PC-3 (cell line): ENCODE data around the gene LACTBL1. TPM values are rescaled to one million over a fixed set of nuclear protein-coding genes. Genes with fewer than 3 reads are reported as not detected.

ENCODE experiments used
- ATAC-seq: fragments of 200-7000 bp; cut with Tn5 transposase; 2 replicates; pipeline ENCODE4 v1.9.1; 2020; ENCODE audit warnings: mild to moderate bottlenecking, moderate library complexity
- BruUV-seq: library from RNA; stranded (reverse); fragments of 400-500 nt; replicated peaks from 2 replicates; lab custom pipeline; 2021; lab: Mats Ljungman, UMichigan
- CTCF ChIA-PET: fragments of 300-600 bp; sonication (Branson Sonifier 250); formaldehyde crosslinking; loops from one replicate; lab custom pipeline; 2022; ENCODE audit warnings: antibody characterized with exemption; lab: Charles Lee
- POLR2A ChIA-PET: fragments of 300-600 bp; sonication (Branson Sonifier 250); formaldehyde crosslinking; loops from one replicate; lab custom pipeline; 2022; ENCODE audit warnings: antibody characterized with exemption; ENCODE audit not compliant: unreplicated experiment; lab: Charles Lee
- DNase-seq: peaks from one replicate; pipeline ENCODE4 v3.0.0-alpha.2; 2015
- H2AFZ ChIP-seq: fragments of 300-600 bp; sonication (generic); 2 replicates; pipeline ENCODE4 v1.6.0; 2016; ENCODE audit warnings: antibody characterized with exemption, low read length
- H3F3A ChIP-seq: fragments of 300-600 bp; sonication (generic); one replicate; pipeline ENCODE4 v1.6.0; 2017; ENCODE audit warnings: antibody characterized with exemption, low read length, control low read depth, mild to moderate bottlenecking; ENCODE audit not compliant: unreplicated experiment
- H3K27ac ChIP-seq: fragments of 300-600 bp; sonication (generic); 2 replicates; pipeline ENCODE4 v1.5.1; 2016; ENCODE audit warnings: mild to moderate bottlenecking, low read length
- H3K27me3 ChIP-seq: fragments of 300-600 bp; sonication (generic); 2 replicates; pipeline ENCODE4 v1.6.1; 2016; ENCODE audit warnings: low read length, mixed read lengths
- H3K36me3 ChIP-seq: fragments of 300-600 bp; sonication (generic); 2 replicates; pipeline ENCODE4 v1.6.1; 2016; ENCODE audit warnings: low read depth, mixed run types, low read length, mixed read lengths
- H3K4me1 ChIP-seq: fragments of 300-600 bp; sonication (generic); 2 replicates; pipeline ENCODE4 v1.5.1; 2016; ENCODE audit warnings: low read length; ENCODE audit not compliant: insufficient read depth
- H3K4me2 ChIP-seq: fragments of 300-600 bp; sonication (generic); 2 replicates; pipeline ENCODE4 v1.6.0; 2016; ENCODE audit warnings: low read length
- H3K4me3 ChIP-seq: fragments of 300-600 bp; sonication (generic); 2 replicates; pipeline ENCODE4 v1.5.1; 2016; ENCODE audit warnings: mild to moderate bottlenecking, low read length, mixed read lengths
- H3K79me2 ChIP-seq: fragments of 300-600 bp; sonication (generic); 2 replicates; pipeline ENCODE4 v1.6.1; 2017; ENCODE audit warnings: low read length, mixed read lengths
- H3K9ac ChIP-seq: fragments of 300-600 bp; sonication (generic); 2 replicates; pipeline ENCODE4 v1.6.0; 2016; ENCODE audit warnings: mild to moderate bottlenecking, low read length
- H3K9me2 ChIP-seq: fragments of 300-600 bp; sonication (generic); replicated peaks from 2 replicates; pipeline ENCODE4 v1.6.1; 2016; ENCODE audit warnings: mixed run types, low read length, mixed read lengths
- H3K9me3 ChIP-seq: fragments of 300-600 bp; sonication (generic); 2 replicates; pipeline ENCODE4 v1.6.1; 2016; ENCODE audit warnings: low read length, mixed read lengths
- H4K20me1 ChIP-seq: fragments of 300-600 bp; sonication (generic); 2 replicates; pipeline ENCODE4 v1.6.1; 2016; ENCODE audit warnings: low read length, mixed read lengths
- EZH2 ChIP-seq: fragments of 300-600 bp; sonication (generic); IDR thresholded peaks from one replicate; pipeline ENCODE4 v1.6.1; 2017; ENCODE audit warnings: antibody characterized with exemption, mild to moderate bottlenecking, low read length; ENCODE audit not compliant: unreplicated experiment
- EZH2phosphoT487 ChIP-seq: fragments of 300-600 bp; sonication (generic); IDR thresholded peaks from 2 replicates; pipeline ENCODE4 v1.6.1; 2018; ENCODE audit warnings: mild to moderate bottlenecking, antibody characterized with exemption, low read length, borderline replicate concordance
- intact Hi-C: fragments of 100-400 bp; cut with micrococcal nuclease; formaldehyde crosslinking; loops from 2 replicates; pipeline ENCODE4 v1.9.0; 2023
- total RNA-seq: library from RNA; depleted of rRNA; stranded (reverse); fragments of >200 nt; gene quantifications from 2 replicates; pipeline ENCODE4 v1.2.3, GENCODE V29; 2014
- TF ChIP-seq, protein P1 (sequence below): fragments of 300-600 bp; sonication (generic); conservative IDR thresholded peaks from 2 replicates; pipeline ENCODE4 v1.5.1; 2017; ENCODE audit warnings: antibody characterized with exemption, low read depth, mild to moderate bottlenecking, low read length

The LACTBL1 gene
- total RNA-seq, 1 experiment from 2014 or later: not detected

DNA sequence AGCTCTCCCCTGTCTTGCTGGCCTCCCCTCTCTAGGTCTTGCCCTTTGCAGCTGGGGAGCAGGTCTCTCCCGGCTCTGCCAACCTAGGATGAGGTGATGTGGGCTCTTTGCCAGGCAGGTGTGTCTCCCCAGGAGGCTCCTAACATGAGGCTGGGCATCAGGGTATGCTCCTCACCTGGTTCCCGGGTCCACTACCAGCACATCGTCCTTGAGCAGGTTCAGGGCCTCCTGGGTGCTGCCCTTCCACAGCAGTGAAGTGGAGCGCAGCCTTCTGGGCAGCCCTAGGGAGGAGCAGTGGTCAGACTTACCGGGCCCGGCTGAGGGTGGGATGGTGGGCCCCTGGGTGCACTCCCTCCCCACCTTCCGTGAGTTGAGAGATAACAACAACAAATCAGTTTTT is 17.5 kb downstream of the LACTBL1 start:
- Histone ChIP-seq H3K27me3 (no peaks in the 10 kb centered on the region), H3K4me3 (no peak overlapping the region), H3K36me3 (no peaks in the 10 kb centered on the region), H3K9me3 (no peaks in the 10 kb centered on the region), H3K4me2 (no peak overlapping the region), H4K20me1 (no peaks in the 10 kb centered on the region), H3K27ac (no peak overlapping the region), H3K79me2 (no peaks in the 10 kb centered on the region), H3K4me1 (no peaks in the 10 kb centered on the region), H3F3A (no peaks in the 10 kb centered on the region), H3K9ac (no peak overlapping the region), H2AFZ (no peak overlapping the region), H3K9me2 (no peaks in the 10 kb centered on the region)
- POLR2A ChIA-PET: no interaction called here
- ATAC-seq: no peak
- intact Hi-C loops: no loop called here
- no TSS peak for BruUV-seq
- DNase-seq: no peak
- TF ChIP-seq EZH2phosphoT487: no peak
- TF ChIP-seq EZH2: no peak
- CTCF ChIA-PET: no interaction called here

DNA sequence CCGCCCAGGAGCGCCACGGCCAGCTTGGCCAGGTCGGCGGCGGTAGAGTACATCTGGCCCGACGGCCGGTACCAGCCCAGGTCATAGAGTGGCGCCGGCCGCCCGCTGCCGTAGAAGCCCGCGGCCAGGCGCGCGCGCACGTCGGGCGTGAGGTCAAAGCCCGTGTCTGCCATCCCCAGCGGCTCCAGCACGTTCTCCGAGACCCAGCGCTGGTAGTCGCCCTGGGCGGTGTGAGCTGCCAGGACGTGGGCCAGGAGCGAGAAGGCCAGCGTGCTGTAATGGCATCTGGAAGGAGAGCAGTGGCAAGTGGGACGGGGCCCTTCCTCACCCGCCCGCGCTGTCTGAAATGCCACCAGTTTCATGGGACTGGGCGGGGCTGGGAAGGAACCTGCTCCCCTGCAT is 18.9 kb downstream of the LACTBL1 start:
- Histone ChIP-seq H2AFZ (no peak overlapping the region), H3K9ac (no peak overlapping the region), H3K4me1 (no peaks in the 10 kb centered on the region), H3K79me2 (no peaks in the 10 kb centered on the region), H3K27ac (no peak overlapping the region), H3K4me3 (no peak overlapping the region), H3K9me2 (no peaks in the 10 kb centered on the region), H3K36me3 (no peaks in the 10 kb centered on the region), H4K20me1 (no peaks in the 10 kb centered on the region), H3K4me2 (no peak overlapping the region), H3F3A (no peaks in the 10 kb centered on the region), H3K9me3 (no peaks in the 10 kb centered on the region), H3K27me3 (no peaks in the 10 kb centered on the region)
- ChIA-PET POLR2A (no interaction called here), CTCF (no interaction called here)
- ATAC-seq (no peak), DNase-seq (no peak)
- intact Hi-C loops: no loop called here
- no TSS peak for BruUV-seq
- TF ChIP-seq EZH2: no peak
- no peak for TF ChIP-seq EZH2phosphoT487
- TF ChIP-seq, protein P1, sequence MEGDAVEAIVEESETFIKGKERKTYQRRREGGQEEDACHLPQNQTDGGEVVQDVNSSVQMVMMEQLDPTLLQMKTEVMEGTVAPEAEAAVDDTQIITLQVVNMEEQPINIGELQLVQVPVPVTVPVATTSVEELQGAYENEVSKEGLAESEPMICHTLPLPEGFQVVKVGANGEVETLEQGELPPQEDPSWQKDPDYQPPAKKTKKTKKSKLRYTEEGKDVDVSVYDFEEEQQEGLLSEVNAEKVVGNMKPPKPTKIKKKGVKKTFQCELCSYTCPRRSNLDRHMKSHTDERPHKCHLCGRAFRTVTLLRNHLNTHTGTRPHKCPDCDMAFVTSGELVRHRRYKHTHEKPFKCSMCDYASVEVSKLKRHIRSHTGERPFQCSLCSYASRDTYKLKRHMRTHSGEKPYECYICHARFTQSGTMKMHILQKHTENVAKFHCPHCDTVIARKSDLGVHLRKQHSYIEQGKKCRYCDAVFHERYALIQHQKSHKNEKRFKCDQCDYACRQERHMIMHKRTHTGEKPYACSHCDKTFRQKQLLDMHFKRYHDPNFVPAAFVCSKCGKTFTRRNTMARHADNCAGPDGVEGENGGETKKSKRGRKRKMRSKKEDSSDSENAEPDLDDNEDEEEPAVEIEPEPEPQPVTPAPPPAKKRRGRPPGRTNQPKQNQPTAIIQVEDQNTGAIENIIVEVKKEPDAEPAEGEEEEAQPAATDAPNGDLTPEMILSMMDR: no peak

DNA sequence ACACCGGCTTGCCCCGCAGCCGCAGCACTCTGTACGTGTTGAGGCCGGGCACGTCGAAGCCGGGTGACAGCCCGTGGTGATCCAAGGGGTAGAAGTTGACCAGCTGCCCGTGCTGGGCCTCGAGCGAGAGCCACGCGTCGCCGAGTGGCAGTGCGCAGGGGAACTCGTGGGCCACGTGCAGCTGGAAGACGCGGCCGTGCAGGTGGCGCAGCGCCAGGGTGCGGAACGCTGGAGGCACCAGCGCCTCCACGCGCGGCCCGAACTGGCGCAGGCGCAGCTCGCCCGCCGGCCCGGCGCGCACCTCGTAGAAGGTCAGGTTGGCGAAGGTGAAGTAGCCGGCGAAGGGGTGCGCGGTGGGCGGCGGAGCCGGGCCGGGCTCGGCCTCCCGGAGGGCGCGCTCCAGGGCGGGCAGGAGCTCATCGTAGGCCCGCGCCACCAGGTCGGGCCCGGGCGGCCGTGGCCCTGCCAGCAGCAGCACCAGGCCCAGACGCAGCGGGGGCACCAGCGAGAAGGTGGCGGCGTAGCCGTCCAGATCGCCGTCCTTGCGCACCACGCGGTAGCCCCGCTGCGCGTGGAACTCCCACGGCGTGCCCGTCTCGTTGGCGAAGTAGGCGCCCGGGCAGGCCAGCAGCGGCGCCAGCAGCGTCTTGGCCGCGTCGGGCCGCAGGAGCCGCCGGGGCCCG is 19.5 kb downstream of the LACTBL1 start:
- no TSS peak for BruUV-seq
- Histone ChIP-seq H3K4me2 (no peak overlapping the region), H3K4me3 (no peak overlapping the region), H4K20me1 (no peaks in the 10 kb centered on the region), H3K4me1 (no peaks in the 10 kb centered on the region), H3K9me3 (no peaks in the 10 kb centered on the region), H3K79me2 (no peaks in the 10 kb centered on the region), H3F3A (no peaks in the 10 kb centered on the region), H3K36me3 (no peaks in the 10 kb centered on the region), H2AFZ (no peak overlapping the region), H3K27me3 (no peaks in the 10 kb centered on the region), H3K27ac (no peak overlapping the region), H3K9me2 (no peaks in the 10 kb centered on the region), H3K9ac (no peak overlapping the region)
- POLR2A ChIA-PET: no interaction called here
- no peak for TF ChIP-seq EZH2phosphoT487
- ATAC-seq: no peak
- intact Hi-C loops: no loop called here
- no peak for DNase-seq
- CTCF ChIA-PET: no interaction called here

DNA sequence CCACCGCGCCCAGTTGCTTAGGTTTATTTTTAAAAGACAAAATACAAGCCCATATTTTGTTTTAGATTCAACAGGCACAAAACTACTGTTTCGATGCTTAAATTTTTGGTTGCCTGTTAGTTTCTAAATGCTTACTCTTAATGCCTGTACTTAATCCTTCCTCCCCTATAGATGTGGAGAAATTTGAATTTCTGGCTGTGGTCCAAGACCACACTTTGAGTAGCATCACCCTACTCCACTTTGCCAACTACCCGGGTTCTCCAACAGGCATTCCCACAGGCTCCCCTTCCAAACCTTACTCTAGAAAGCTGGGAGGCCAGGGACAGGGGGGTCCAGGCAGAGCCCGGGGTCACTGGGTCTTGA is 20.0 kb downstream of the LACTBL1 start:
- no peaks in the 10 kb centered on the region for H4K20me1 ChIP-seq
- H3K27ac ChIP-seq: no peak overlapping the region
- ATAC-seq: no peak
- intact Hi-C loops: no loop called here
- TF ChIP-seq EZH2phosphoT487 (no peak), EZH2 (no peak)
- TF ChIP-seq, protein P1: no peak
- H3K4me1 ChIP-seq: no peaks in the 10 kb centered on the region
- BruUV-seq: no TSS peak
- no peak for DNase-seq
- H3K27me3 ChIP-seq: no peaks in the 10 kb centered on the region
- no peak overlapping the region for H3K9ac ChIP-seq
- H3K9me3 ChIP-seq: no peaks in the 10 kb centered on the region
- no peaks in the 10 kb centered on the region for H3F3A ChIP-seq
- no peaks in the 10 kb centered on the region for H3K36me3 ChIP-seq
- H3K4me2 ChIP-seq: no peak overlapping the region
- H3K9me2 ChIP-seq: no peaks in the 10 kb centered on the region
- CTCF ChIA-PET: no interaction called here
- H2AFZ ChIP-seq: no peak overlapping the region
- POLR2A ChIA-PET: no interaction called here
- no peak overlapping the region for H3K4me3 ChIP-seq
- H3K79me2 ChIP-seq: no peaks in the 10 kb centered on the region
